ENCODE results near the gene TOR1AIP1.
"Not testable (repeated sequence)": the region's sequence is repeated elsewhere in the genome, so short reads cannot be mapped to it uniquely, and the experiment has no call there.

DNA sequence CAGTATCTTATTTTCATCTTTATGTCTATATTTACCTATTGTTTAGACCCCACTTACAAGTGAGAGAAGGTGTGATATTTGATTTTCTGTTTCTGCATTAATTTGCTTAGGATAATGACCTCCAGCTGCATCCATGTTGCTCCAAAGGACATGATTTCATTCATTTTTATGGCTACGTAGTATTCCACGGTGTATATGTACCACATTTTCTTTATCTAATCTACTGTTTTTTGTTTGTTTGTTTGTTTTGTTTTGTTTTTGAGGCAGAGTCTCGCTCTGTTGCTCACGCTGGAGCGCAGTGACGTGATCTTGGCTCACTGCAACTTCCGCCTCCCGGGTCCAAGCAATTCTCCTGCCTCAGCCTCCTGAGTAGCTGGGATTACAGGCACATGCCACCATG is 80.1 kb downstream of the TOR1AIP1 start:
- TF ChIP-seq BHLHE40 (IDR thresholded peaks at IDR 0.05; ENCODE audit: low read depth, low read length); CEBPB (IDR thresholded peaks at IDR 0.05); RAD21 (conservative IDR thresholded peaks at IDR 0.05 in 1 of 2, IDR thresholded peaks at IDR 0.05 in 1 of 2); SREBF2 (IDR thresholded peaks at IDR 0.05): not testable (repeated sequence)
- TF ChIP-seq, protein P1, sequence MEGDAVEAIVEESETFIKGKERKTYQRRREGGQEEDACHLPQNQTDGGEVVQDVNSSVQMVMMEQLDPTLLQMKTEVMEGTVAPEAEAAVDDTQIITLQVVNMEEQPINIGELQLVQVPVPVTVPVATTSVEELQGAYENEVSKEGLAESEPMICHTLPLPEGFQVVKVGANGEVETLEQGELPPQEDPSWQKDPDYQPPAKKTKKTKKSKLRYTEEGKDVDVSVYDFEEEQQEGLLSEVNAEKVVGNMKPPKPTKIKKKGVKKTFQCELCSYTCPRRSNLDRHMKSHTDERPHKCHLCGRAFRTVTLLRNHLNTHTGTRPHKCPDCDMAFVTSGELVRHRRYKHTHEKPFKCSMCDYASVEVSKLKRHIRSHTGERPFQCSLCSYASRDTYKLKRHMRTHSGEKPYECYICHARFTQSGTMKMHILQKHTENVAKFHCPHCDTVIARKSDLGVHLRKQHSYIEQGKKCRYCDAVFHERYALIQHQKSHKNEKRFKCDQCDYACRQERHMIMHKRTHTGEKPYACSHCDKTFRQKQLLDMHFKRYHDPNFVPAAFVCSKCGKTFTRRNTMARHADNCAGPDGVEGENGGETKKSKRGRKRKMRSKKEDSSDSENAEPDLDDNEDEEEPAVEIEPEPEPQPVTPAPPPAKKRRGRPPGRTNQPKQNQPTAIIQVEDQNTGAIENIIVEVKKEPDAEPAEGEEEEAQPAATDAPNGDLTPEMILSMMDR (IDR thresholded peaks at IDR 0.05), result not testable (repeated sequence)
